GM21737 (cell line): ENCODE results near the gene ATP9B.
A peak's percentile ranks its signal among the peaks of the same experiment; 100 is the strongest.
"Not testable (repeated sequence)": the region's sequence is repeated elsewhere in the genome, so short reads cannot be mapped to it uniquely, and the experiment has no call there.

ENCODE experiments used
- ATAC-seq: cut with Tn5 transposase; IDR thresholded peaks from one replicate; pipeline ENCODE4 v1.9.1; 2021; ENCODE audit warnings: mild to moderate bottlenecking, moderate library complexity; ENCODE audit not compliant: unreplicated experiment

Gene ATP9B

DNA sequence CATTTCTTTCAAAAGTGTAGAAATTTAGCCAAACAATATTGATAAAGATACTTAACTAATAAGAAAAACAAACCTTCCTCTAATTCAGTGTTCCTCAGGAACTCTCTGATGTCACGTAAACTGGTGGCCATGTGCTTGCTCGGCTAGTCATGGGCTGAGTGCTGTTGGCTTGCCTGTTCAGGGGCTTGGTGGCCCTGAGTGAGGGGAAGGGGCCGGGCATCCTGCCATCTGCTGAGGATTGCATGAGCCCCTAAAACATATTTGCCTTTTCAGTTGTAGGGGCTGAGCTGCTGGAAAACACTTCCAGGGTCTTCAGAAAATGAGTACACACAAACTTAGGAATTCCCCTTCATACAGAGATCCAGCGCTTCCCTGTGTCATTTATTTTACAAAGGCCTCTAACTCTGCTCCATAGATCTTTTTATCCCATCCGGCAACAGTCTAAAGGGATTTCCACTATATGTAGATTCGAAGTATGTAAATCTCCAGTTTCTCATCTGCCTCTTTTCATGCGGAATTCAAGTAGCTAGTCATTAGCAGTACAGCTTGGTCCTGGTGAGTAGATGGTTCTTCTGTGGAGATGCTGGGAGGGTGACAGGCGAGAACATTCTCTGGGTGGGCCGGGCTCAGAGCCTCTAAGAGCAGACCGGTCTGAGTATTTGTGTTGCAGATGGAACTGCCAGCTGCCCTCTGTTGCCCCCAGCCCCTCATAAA is 306.4 kb downstream of the ATP9B start:
- no peak for ATAC-seq

DNA sequence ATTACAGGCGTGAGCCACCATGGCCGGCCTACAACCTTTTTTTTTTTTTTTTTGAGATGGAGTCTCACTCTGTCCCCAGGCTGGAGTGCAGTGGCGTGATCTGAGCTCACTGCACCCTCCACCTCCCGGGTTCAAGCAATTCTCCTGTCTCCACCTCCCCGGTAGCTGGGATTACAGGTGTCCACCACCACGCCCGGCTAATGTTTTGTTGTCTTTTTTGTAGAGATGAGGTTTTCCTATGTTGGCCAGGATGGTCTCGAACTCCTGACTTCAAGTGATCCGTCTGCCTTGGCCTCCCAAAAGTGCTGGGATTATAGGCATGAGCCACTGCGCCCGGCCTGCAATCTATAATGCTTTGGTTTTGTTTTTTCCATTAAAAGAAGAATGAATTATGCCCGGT is 307.5 kb downstream of the ATP9B start:
- ATAC-seq, result not testable (repeated sequence)

DNA sequence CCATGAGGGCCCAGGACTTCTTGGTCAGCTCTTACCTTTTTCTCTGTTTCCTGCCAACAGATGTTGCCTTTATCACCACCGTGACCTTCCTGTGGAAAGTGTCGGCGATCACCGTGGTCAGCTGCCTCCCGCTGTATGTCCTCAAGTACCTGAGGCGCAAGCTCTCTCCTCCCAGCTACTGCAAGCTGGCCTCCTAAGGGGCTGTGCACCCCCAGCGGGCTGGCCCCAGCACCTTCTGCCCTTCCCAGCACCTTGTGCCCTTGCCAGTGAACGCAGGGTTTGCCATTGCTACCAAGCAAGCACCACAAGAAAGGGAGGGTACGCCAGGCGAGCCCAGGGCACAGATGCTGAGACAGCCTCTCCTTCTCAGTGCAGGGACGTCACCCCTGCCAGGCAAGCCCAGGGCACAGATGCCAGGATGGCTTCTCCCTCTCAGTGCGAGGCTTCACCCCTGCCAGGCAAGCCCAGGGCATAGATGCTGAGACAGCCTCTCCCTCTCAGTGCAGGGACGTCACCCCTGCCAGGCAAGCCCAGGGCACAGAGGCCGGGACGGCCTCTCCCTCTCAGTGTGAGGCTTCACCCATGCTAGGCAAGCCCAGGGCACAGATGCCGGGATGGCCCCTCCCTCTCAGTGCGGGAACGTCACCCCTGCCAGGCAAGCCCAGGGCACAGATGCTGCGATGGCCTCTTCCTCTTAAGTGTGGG is 308.1 kb downstream of the ATP9B start:
- ATAC-seq, result no peak

DNA sequence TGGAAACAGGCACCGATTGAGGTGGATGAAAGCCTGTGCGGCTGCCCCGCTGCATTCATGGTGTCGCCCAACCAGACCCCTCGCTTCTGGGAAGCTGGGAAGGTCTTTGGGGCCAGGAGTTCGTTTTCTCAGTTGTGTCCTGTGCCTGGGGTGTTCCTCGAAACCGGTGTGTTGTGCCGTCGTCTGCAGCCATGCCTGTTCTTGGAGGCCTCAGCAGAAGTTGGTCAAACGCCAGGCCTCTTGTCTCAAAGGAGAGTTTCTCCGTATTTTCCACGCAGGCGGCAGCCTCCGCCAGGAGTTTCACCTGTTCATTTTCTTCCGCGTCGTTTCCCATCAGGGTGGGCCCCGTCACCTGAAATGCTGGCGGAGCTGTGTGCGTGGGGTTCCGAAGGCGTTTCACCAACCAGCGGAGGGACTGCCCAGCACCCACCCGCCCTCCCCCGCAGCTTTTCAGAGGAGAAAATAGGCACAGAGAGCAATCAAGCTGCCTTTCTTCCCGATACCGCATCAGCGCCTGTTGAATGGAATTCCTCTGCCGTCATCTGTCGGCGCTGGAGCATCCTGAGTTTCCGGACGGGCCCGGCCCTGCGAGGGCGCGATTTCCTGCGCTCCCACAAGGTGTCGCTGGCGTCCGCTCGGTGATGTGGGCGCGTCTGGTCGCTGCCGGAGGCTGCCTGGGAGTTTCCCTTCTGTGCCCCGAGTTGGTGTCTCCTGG is 309.5 kb downstream of the ATP9B start:
- ATAC-seq, result peak; percentile 79

DNA sequence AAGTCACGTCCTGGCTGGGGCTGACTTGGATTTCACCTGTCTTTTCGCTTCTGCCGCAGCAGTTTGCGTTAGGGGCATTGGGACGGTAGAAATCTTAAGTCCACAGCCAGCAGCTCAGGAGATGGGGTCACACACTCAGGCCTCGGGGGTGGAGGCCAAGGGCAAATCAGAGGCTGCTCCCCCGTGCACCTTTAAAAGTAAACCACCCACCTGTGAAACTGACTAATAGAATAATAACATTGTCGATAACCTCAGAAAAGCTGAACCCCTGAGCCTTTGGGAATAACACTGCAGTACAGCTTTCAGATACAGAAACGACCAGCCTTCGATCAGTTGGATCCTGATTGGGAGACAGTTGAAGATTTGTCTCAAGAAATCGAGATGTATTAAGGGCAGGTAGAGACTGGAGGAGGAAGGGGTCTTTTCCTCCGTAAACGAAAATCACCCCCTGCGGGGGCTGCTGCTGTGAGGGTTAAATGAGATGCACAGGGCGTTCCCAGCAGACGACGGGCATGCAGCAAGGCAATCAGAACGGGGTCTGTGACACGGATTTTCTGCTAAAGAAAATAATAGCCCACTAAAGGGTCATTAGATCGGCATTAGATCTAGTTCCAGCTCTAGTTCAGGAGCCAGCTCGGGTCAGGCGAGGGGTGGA is 310.2 kb downstream of the ATP9B start:
- no peak for ATAC-seq

DNA sequence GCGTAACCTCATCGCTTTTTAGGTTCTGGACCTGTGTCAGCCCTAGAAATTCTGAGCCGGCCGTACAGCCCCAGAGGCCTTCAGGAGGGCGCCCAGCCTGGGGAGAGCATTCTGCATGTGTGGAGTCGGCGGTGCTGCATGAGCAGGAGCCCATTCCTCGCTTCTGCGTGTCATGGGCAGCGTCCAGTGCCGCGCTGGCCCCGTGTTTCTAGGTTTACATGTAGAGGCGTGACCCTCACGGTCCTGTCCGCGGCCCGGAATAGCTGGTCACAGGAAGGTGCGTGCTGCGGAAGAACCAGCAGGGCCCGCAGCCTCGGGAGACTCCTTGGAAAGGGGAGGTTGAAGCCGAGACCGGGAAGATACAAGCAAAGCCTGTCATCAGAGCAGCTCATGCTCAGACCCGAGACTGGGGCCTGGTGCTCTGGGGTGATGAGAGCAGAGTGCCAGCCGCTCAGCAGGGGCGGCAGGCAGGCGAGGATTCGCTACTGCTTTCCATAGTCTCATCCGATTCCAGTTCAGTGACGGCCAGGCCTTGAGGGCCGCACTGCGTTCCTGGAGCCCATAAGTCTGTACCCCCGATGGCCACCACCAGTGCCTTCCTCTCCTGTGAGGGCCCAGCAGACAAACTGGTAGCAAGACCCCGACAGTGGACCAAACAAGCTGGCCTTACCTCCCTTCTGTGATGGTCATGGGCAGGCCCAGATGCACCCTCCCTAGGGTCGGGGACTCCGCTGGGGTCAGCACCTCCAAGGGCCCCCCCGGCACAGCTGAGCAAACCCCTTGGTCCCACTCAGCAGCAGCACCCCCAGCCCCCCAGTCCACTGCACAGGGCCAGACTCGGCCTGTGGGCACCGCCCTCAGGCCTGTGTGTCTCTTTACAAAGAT is 311.0 kb downstream of the ATP9B start:
- ATAC-seq, result no peak

DNA sequence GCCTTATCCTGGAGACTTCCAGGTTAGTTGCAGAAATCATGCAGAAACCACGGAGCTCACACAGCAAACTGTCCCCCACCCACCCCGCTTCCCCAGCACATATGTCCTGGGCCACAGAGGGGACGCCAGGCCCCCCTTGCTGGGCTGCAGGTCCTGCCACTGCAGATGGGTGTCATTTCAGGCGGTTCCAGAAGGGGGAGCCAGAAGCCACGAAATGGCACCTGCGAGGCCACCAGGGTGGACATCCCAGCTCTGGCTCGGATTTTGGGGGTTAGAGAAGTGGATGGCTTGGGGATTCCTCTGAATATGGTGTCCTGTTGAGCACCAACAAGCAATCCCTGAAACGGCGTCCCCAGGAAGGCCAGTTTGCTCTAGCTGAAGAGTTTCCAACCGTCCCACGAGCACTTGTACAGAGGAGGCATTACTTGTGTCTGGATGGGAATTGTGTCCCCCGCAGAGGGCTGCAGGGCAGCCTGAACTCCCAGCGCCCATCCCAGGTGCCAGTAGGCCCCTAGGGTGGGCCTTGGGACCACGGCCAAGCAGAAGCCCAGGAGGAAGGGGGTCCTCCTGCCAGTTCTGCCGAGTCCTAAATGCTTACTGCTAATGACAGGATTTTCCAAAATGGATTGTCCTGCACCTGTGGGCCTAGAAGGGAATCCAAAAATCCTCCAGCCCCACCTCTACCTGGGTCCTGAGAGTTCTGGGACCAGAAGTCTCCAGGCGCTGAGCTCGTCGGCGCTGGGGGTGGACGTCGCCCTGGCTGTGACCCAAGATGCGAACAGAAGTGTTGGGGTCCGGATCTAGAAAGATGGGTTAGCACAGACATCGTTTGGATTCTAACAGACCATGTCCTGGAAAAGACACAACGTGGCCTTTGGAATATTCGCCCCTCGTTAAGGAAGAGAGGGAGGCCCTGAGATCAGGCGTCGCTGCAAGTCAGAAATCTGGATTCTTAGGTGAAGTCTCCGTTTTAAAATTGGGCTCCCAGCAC is 311.9 kb downstream of the ATP9B start:
- ATAC-seq, result no peak

DNA sequence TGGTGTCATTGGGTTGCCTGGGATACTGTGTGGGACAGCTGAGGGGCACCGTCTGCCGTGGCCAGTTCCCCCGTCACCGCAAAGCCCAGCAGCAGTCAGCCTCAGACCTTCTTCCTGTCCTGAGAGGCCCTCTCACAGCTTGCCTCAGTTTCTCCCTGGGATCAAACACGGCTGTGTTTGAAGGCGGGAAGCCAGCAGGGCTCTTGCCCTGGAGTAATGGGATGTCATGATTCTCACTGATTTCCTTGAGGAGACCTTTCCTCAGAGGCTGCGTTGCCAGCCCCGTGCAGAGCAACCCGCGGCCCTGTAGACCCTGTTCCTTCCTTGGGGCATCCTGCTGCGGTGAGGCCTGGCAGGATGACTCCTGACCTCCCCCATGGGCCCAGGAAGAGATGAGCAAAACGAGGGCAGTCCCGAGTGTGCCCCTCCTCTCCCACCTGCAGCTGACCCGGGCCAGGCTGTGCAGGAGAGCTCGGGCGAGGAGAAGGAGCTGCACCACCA is 312.7 kb downstream of the ATP9B start:
- no peak for ATAC-seq

DNA sequence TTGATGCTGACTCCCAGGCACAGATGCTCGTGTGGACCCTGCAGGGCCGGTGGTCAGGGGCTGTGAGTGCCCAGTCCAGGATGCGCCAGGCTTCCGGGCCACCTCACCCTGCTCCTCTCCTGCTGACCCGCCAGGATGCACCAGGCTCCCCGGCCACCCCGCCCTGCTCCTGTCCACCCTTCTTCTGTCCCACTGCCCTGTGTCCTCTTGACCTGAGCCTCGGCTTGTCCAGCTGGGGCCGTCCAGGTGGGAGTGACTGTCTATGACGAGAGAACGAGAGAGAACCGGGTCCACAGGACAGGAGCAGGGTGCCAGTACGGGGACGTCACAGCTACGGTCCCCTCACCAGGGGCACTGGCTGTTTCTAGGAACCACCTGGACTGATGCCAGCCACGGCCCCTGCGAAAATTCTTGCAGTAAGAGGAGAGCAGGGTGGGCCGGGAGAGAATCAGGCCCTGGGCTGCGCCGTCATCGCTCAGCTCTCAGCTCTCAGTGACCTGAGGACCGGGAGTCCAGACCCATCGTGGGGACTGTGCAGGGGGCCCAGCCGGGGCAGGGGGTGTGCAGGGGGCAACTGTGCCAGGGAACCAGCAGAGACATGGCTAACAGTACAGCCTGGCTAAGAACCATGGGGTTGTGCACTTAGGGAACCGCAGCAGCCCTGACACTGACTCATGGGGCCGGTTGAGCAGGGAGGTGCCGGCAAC is 313.6 kb downstream of the ATP9B start:
- ATAC-seq, result no peak

DNA sequence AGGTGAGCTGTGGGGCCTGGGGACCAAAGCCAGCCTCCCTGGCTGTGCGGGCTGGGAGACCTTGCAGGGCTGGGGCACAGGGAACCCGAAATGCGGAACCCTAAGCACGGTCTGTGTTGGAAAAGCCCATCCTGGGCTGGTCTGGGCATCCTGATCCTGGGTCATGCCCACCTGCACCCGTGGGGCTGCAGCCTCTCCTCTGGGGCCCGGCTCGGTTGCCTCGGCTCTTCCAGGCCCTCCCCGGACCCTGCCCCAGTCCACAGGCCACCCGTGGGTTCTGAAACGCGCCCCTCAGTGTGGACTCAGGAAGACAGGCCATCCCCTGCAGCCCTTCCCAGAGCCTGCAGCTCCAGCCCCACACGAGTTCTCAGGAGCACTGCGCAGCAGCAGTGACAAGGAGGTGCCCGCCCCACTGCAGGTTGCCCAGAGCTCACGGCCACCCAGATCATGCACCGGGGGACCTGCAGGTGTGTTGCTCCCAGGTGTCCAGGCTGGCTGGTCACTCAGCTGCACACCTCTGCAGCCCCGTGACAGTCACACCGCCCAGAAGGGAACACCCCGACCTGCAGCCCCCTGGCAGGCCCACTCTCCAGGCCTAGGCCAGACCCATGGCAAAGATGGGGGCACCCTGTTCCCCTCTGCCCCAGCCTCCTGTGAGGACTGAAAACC is 314.3 kb downstream of the ATP9B start:
- no peak for ATAC-seq

DNA sequence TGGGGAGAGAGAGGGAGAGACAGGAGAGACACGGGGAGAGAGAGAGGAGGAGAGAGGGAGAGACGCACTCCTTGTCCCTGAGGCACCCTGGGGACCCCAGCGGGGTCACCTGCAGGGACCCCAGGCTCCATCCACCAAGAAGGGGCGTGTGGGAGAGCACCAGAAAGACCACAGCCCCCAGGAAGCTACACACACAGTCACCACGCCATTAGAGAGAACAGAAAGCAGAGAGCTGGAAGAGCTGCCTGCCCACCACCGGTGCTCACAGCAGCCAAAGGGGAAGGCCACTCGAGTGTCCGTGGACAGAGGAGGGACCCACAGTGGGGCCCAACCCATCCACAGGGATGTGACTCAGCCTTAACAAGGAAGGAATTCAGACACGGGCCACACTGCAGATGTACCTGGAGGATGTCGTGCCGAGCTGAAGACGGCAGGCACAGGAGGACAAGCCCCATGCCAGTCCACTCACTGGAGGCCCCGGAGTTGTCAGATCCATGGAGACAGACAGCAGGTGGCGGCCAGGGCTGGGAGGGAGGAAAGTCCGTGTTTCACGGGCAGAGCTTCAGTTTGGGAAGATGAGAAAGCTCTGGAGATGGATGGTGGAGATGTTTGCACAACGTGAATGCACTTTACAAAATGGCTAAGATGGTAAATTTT is 315.1 kb downstream of the ATP9B start:
- ATAC-seq, result no peak

DNA sequence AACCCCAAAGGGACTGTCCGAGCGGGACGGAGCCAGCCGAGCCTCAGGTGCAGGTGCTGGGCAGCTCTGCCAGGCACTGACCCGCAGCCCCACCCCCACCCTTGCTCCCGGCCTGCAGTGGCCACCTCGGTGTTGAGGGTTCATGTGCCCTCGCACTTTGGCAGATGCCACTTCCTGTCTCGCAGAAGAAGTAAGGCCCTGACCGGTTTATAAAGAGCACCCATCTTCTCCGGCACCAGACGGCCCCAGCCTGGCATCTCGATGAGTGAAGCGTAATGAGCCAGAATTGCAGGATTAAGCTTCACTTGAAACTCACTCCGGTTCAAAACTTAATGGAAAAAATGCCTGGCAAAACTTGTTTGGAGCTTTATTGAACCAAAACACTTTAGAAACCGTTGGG is 315.6 kb downstream of the ATP9B start:
- no peak for ATAC-seq

DNA sequence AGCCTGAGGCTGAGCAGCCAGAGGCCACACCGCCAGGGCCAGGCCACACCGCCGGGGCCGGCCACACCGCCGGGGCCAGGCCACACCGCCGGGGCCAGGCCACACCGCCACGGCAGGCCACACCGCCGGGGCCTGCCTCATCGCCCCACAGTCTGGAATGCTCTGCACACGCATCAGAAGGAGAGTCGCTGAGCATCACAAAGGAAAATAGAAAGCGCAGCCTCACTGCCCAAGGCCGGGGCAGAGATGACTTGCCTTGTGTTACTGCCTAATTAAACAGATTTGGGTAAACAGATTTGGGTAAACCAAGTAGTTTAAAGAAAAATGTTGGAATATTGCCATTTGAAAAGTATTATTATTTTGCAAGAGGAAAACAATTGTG is 316.1 kb downstream of the ATP9B start:
- no peak for ATAC-seq

DNA sequence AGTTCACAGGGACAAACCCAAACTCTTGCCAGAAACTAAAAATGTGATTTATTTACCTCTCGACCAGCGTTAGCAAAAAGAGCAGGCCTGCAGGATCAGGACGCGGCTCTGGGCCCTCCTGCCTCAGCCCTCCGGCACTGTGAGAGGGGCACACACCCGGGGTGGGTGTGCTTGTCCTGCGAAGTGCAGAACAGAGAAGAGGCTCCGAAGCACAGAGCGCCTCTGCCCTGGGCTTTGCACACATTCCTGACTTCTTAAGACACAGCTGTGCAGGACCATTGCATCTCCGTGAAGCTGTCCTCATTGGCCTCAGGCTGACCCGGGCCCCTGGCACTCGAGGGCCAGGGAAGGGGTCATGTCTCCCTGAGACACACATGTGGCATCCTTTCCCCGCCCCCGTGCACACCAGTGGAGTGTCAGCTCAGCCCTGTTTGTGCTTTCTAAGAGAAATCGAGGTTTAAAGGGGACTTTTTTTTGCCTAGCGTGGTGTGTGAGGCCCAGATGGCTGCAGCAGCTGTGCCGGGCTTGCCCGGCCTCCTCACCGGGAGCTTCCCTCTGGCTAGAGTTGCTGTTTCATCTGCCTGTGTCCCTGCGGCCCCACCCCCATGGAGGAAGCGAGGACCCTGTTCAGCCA is 316.6 kb downstream of the ATP9B start:
- ATAC-seq, result no peak

DNA sequence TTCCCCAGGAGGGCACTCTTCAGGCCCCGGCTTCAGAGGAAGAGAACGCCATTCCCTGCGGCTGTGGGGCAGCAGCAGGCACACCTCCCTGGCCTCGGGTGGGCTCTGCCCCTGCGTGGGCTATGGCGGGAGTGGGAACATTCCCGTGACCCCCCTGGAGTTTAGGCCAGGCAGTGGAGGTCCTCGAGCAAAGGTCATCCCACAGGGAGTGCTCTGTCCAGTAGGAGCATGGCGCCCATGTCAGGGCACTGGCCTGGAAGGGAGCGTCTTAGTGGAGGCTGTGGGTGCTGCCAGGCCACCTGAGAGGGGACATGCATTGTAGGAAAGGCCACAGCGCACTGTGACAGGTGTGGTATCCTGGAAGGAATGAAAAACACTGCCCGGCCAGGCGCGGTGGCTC is 317.4 kb downstream of the ATP9B start:
- no peak for ATAC-seq

DNA sequence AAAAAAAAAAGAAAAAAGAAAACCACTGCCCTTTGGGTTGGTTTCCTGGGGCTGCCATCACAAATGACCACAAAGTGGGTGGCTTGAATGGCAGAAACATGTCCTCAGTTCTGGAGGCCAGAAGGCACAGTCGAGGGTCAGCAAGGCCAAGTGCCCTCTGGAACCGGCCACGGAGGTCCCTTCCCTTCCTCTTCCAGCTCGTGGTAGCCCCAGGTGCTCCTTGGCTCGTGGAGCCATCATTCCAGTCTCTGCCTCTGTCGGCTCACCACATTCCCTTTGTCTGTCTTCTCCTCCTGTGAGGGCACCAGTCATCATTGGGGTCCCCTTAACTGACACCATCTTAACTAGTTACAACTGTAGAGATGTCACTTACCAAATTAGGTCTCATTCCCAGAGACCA is 318.0 kb downstream of the ATP9B start:
- ATAC-seq, result no peak

DNA sequence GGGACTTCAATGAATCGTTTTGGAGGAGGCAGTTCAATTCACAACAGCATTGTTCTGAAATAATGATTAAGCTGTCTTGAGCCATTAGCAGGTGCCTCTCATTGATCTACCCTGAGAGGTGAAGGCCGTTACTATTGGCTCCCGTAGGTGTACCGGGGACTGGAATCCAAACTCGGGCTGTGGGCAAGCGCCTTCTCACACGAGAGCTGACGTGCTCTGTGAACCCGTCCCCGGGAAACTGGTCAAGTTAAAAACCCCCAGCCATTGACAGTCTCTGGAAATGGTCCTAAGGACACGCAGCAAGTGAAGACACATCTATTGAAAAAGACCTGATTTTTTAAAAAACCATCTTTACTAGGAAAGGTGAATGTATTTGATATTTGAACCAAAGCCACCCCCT is 318.4 kb downstream of the ATP9B start:
- no peak for ATAC-seq
